Adrenal gland (tissue), 5 donors: ENCODE data around the gene CLDN5.

Experiments
- CTCF ChIP-seq, 6 experiments: fragments of 450-650 bp in 4 of 6; fragments of 200-600 bp in 2 of 6; sonication (generic) in 1 of 6; IDR thresholded peaks; 1 replicate in 5 of 6; 2 replicates in 1 of 6; pipeline versions ENCODE4 v1.5.1 to v1.8.0; 2016 to 2021; ENCODE audit warnings: antibody characterized with exemption in 6 of 6, mild to moderate bottlenecking in 2 of 6, moderate library complexity in 1 of 6
- POLR2A ChIP-seq, 2 donors: fragments of 450-650 bp; IDR thresholded peaks; one replicate each; pipeline ENCODE4 v1.6.1; 2017; ENCODE audit warnings: antibody characterized with exemption in 2 of 2, mild to moderate bottlenecking in 2 of 2, moderate library complexity in 1 of 2
- donor health status: DM: no; HTN: no; CAD: no.

DNA sequence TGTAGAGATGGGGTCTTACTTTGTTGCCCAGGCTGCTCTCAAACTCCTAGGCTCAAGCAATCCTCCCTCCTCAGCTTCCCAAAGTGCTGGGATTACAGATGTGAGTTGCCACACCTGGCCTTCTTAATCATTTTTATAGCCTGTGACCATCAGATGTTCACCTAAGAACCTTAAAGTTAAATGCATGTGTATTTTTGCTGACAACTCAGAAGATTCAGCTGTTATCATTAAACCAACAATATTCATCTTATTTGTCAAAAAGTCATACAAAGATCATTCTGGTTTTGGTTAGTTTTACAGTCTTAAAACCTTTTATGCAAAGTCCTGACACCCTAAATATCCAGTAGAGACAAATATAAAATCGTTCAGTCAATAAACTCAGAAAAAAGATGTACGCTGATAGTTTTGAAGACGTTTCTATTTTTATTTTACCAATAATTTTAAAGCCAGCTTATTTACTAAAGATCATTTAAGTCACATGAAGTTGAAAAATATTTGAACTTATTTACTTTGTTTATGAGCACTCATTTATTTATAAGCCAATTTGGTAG, 22.2 kb downstream of the CLDN5 start:
- TF ChIP-seq CTCF (IDR thresholded peaks at IDR 0.05) (no peak), POLR2A (IDR thresholded peaks at IDR 0.05) (no peak)
